Vagina (tissue), 2 donors: ENCODE data around the gene CRTC2. TPM values are rescaled to one million over a fixed set of nuclear protein-coding genes. Genes with fewer than 3 reads are reported as not detected.

Experiments used
- DNase-seq, 2 donors: peaks; one replicate each; pipeline ENCODE4 v3.0.0-alpha.2; 2017; ENCODE audit errors: extremely low spot score in 2 of 2
- H3K27ac ChIP-seq: fragments of 200-600 bp; sonication (generic); one replicate; pipeline ENCODE4 v1.5.1; 2019
- H3K27me3 ChIP-seq: fragments of 200-600 bp; sonication (generic); one replicate; pipeline ENCODE4 v1.5.1; 2019
- H3K36me3 ChIP-seq, 2 donors: fragments of 200-600 bp; sonication (generic); one replicate each; pipeline ENCODE4 v1.5.1; 2017 to 2019
- H3K4me1 ChIP-seq: fragments of 200-600 bp; sonication (generic); one replicate; pipeline ENCODE4 v1.5.1; 2019
- H3K4me3 ChIP-seq, 2 donors: fragments of 200-600 bp; sonication (generic); 1 replicate in 1 of 2; 2 replicates in 1 of 2; pipeline ENCODE4 v1.5.1; 2016 to 2019
- H3K9me3 ChIP-seq: fragments of 200-600 bp; sonication (generic); one replicate; pipeline ENCODE4 v1.5.1; 2019
- POLR2A ChIP-seq, 2 donors: fragments of 450-650 bp; IDR thresholded peaks; one replicate each; pipeline ENCODE4 v1.6.1; 2017; ENCODE audit warnings: antibody characterized with exemption in 2 of 2, mild to moderate bottlenecking in 2 of 2, moderate library complexity in 2 of 2
- POLR2AphosphoS5 ChIP-seq, 2 donors: sonication (generic); formaldehyde crosslinking; IDR thresholded peaks; one replicate each; pipeline ENCODE4 v1.9.0; 2017; ENCODE audit warnings: antibody characterized with exemption in 2 of 2, mild to moderate bottlenecking in 2 of 2, low read depth in 1 of 2; ENCODE audit not compliant: insufficient read depth in 1 of 2
- intact Hi-C: fragments of 100-400 bp; cut with DNase I; formaldehyde crosslinking; loops from one replicate; pipeline ENCODE4 v1.15.1; 2023
- total RNA-seq: library from RNA; depleted of rRNA; stranded (reverse); fragments of >200 nt; gene quantifications from one replicate; pipeline ENCODE4 v1.2.3, GENCODE V29; 2016
- TF ChIP-seq, protein P1 (sequence below), 3 experiments: fragments of 450-650 bp in 2 of 3; fragments of 200-600 bp in 1 of 3; sonication (generic) in 1 of 3; IDR thresholded peaks; one replicate each; pipeline ENCODE4 v1.5.1; 2017 to 2019; ENCODE audit warnings: antibody characterized with exemption in 3 of 3, mild to moderate bottlenecking in 2 of 3, moderate library complexity in 2 of 3

Gene CRTC2
- total RNA-seq, 1 donor from 2014 or later: 19.2 TPM

DNA sequence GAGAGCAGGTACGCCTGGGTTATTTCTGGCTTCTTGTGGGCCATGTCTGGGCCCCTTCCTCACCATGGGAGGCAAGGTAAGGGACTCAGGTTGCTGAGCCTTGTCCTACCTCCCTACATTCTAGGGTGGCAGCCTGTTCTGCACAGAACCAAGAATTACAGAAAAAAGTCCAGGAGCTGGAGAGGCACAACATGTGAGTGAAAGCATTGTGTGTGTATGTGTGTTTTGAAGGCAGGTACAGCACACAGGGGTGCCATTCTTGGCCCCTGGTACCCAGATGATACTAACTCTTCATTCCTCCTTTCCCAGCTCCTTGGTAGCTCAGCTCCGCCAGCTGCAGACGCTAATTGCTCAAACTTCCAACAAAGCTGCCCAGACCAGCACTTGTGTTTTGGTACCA is 14.7 kb upstream of the CRTC2 start:
- intact Hi-C loops: no loop called here
- TF ChIP-seq POLR2AphosphoS5 (IDR thresholded peaks at IDR 0.05; ENCODE audit: insufficient read depth in 1 of 2, low read depth in 1 of 2) (no peak), POLR2A (IDR thresholded peaks at IDR 0.05) (no peak)
- TF ChIP-seq, protein P1, sequence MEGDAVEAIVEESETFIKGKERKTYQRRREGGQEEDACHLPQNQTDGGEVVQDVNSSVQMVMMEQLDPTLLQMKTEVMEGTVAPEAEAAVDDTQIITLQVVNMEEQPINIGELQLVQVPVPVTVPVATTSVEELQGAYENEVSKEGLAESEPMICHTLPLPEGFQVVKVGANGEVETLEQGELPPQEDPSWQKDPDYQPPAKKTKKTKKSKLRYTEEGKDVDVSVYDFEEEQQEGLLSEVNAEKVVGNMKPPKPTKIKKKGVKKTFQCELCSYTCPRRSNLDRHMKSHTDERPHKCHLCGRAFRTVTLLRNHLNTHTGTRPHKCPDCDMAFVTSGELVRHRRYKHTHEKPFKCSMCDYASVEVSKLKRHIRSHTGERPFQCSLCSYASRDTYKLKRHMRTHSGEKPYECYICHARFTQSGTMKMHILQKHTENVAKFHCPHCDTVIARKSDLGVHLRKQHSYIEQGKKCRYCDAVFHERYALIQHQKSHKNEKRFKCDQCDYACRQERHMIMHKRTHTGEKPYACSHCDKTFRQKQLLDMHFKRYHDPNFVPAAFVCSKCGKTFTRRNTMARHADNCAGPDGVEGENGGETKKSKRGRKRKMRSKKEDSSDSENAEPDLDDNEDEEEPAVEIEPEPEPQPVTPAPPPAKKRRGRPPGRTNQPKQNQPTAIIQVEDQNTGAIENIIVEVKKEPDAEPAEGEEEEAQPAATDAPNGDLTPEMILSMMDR (IDR thresholded peaks at IDR 0.05): no peak
- no peak for DNase-seq
- no peak overlapping the region for H3K27ac ChIP-seq
- H3K36me3 ChIP-seq: peaks cover 0 to 28% of the 10 kb centered on the region in 2 donors
- H3K4me1 ChIP-seq: peaks cover 30% of the 10 kb centered on the region
- H3K27me3 ChIP-seq: no peaks in the 10 kb centered on the region
- no peaks in the 10 kb centered on the region for H3K9me3 ChIP-seq
- no peak overlapping the region for H3K4me3 ChIP-seq

DNA sequence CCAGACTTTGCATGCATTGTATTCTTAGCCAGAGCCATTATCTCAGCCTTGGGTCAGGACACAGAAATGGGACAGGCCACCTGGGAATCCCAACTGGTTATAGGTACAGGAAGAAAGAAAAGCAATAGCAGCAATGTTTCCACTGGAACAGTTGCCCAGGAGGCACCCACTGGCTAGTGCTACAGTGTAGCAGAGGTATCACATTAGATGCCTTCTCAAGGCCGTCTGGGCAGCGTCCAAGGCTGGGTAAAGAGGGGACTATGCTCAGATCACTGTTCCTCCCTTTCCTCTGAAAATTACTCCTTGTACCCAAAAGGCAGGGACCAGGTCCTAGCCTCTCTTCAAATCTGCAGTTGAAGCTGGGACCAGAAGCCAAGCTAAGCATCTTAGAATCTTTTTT is 11.9 kb upstream of the CRTC2 start:
- DNase-seq: no peak
- TF ChIP-seq, protein P1 (IDR thresholded peaks at IDR 0.05): no peak
- TF ChIP-seq POLR2AphosphoS5 (IDR thresholded peaks at IDR 0.05; ENCODE audit: insufficient read depth in 1 of 2, low read depth in 1 of 2) (no peak), POLR2A (IDR thresholded peaks at IDR 0.05) (no peak)
- intact Hi-C loops: no loop called here

DNA sequence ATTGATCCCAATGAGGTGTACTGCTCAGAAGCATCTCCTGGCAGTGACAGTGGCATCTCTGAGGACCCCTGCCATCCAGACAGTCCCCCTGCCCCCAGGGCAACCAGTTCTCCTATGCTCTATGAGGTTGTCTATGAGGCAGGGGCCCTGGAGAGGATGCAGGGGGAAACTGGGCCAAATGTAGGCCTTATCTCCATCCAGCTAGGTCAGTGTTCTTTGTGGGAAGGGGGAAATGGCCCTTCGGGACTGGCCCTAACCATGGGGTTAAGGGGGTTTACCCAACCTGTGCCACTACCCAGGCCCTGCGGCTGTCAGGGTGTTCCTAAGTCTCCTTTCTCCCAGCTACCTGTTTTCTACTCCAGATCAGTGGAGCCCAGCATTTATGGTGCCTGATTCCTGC is 10.6 kb upstream of the CRTC2 start:
- Histone ChIP-seq H3K4me3 (no peak overlapping the region), H3K4me1 (peaks cover 43% of the 10 kb centered on the region), H3K9me3 (no peaks in the 10 kb centered on the region), H3K27ac (no peak overlapping the region), H3K27me3 (no peaks in the 10 kb centered on the region), H3K36me3 (peaks cover 0 to 4% of the 10 kb centered on the region in 2 donors)
- TF ChIP-seq, protein P1 (IDR thresholded peaks at IDR 0.05): no peak
- no peak for TF ChIP-seq POLR2A (IDR thresholded peaks at IDR 0.05)
- no peak for TF ChIP-seq POLR2AphosphoS5 (IDR thresholded peaks at IDR 0.05; ENCODE audit: insufficient read depth in 1 of 2, low read depth in 1 of 2)
- no peak for DNase-seq
- intact Hi-C loops: no loop called here

More for the DNA sequence above, 11.9 kb upstream of the CRTC2 start:
- Histone ChIP-seq H3K4me3 (no peak overlapping the region), H3K9me3 (no peaks in the 10 kb centered on the region), H3K27ac (no peak overlapping the region), H3K36me3 (peaks cover 0 to 18% of the 10 kb centered on the region in 2 donors), H3K27me3 (no peaks in the 10 kb centered on the region), H3K4me1 (peaks cover 31% of the 10 kb centered on the region)

DNA sequence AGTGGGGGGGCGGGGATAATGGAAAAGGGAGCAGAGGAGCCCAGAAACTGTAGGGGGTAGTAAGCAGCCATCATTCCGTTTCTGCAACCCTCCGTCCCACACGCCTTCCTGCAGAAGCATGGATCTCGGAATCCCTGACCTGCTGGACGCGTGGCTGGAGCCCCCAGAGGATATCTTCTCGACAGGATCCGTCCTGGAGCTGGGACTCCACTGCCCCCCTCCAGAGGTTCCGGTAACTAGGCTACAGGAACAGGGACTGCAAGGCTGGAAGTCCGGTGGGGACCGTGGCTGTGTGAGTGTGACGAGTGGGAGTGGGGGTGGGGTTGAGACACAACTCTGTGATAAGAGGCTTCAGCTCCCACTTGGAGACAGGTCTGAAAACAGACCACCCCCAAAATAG is 10.0 kb upstream of the CRTC2 start:
- no peak for DNase-seq
- H3K9me3 ChIP-seq: no peaks in the 10 kb centered on the region
- H3K27me3 ChIP-seq: no peaks in the 10 kb centered on the region
- TF ChIP-seq, protein P1 (IDR thresholded peaks at IDR 0.05): no peak
- TF ChIP-seq POLR2AphosphoS5 (IDR thresholded peaks at IDR 0.05; ENCODE audit: insufficient read depth in 1 of 2, low read depth in 1 of 2): no peak
- no peak for TF ChIP-seq POLR2A (IDR thresholded peaks at IDR 0.05)
- H3K27ac ChIP-seq: peak overlapping the region; percentile 93
- intact Hi-C loops: no loop called here
- peaks cover 45% of the 10 kb centered on the region for H3K4me1 ChIP-seq
- H3K4me3 ChIP-seq: peak overlapping the region; percentile 63 to 65
- no peaks in the 10 kb centered on the region for H3K36me3 ChIP-seq

DNA sequence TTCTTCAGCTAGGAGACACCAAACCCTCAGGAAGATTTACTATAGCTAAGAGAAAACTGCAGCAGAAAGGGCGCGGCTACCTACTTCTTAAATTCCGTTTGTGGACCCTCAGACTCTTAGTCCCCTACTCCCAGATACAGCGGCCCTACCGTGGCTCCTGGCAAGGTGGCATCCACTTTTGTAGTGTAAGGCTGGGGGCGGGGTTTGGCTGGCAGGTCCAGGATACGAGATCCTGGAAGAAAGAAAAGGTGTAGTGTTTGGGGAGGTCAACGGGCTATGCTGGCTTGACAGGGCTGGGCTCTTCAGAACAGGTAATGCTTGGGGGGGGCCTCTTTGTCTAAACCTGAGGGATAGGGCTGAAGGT is 9.6 kb upstream of the CRTC2 start:
- DNase-seq: no peak
- Histone ChIP-seq H3K4me3 (peak overlapping the region; percentile 63 to 65), H3K27me3 (no peaks in the 10 kb centered on the region), H3K36me3 (no peaks in the 10 kb centered on the region), H3K4me1 (peaks cover 46% of the 10 kb centered on the region), H3K27ac (peak overlapping the region; percentile 93), H3K9me3 (no peaks in the 10 kb centered on the region)
- TF ChIP-seq POLR2AphosphoS5 (IDR thresholded peaks at IDR 0.05; ENCODE audit: insufficient read depth in 1 of 2, low read depth in 1 of 2): no peak
- intact Hi-C loops: no loop called here
